HFFc6 (cell line): ENCODE results near the gene STRIP2. TPM values are rescaled to one million over a fixed set of nuclear protein-coding genes. Genes with fewer than 3 reads are reported as not detected.

ENCODE experiments used
- DNase-seq: peaks from one replicate; pipeline ENCODE4 v3.0.0-alpha.2; 2018
- H3K27ac Mint-ChIP-seq: 2 replicates; pipeline ENCODE4 v1.8.0; 2020; ENCODE audit warnings: mild to moderate bottlenecking, mixed read lengths
- H3K27me3 Mint-ChIP-seq: 2 replicates; pipeline ENCODE4 v1.8.0; 2021; ENCODE audit warnings: mild to moderate bottlenecking, moderate library complexity, mixed read lengths; ENCODE audit not compliant: insufficient read depth
- H3K36me3 Mint-ChIP-seq: 2 replicates; pipeline ENCODE4 v1.8.0; 2021; ENCODE audit warnings: low read depth, mixed read lengths
- H3K4me1 Mint-ChIP-seq: 2 replicates; pipeline ENCODE4 v1.8.0; 2020; ENCODE audit warnings: low read depth, mixed read lengths
- H3K4me3 Mint-ChIP-seq: 2 replicates; pipeline ENCODE4 v1.8.0; 2020; ENCODE audit warnings: mild to moderate bottlenecking, moderate library complexity, mixed read lengths
- H3K9me3 Mint-ChIP-seq: 2 replicates; pipeline ENCODE4 v1.8.0; 2020; ENCODE audit warnings: mild to moderate bottlenecking, mixed read lengths
- total RNA-seq, 6 experiments: library from RNA; stranded (reverse); fragmentation: NEBNext Ultra II Directional; extraction: Animal tissue kit (Norgen Biotek cat#: 25700); gene quantifications; 2 replicates in 1 of 6; 3 replicates in 5 of 6; pipeline ENCODE4 v1.2.3, GENCODE V29; 2021
- TF ChIP-seq, protein P1 (sequence below): fragments of 200-600 bp; sonication (generic); IDR thresholded peaks from 2 replicates; pipeline ENCODE4 v1.5.0; 2021; ENCODE audit warnings: antibody characterized with exemption, mild to moderate bottlenecking

Gene STRIP2
- total RNA-seq, 6 experiments from 2014 or later = 1.4 to 3.3 (median 2.2) TPM

DNA sequence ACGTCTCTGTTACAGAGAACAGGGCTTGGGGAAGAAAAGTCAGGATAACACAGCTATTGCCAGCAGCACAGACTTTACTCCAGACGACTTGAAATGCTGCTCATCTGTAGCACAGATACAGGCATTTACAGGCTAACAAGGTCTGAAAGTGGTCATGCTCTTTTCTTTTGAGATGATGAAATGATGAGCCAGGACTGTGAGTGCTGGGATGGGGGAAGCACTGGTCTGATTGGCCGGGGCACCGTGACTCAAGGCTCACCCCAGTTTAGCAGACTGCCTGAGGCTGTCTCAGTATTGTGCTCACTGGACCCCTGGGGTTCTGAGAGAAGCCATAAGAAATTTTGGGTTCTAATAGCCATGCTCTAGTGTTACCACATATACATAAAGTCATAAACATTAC lies 80.5 kb downstream of the STRIP2 start:
- Mint-ChIP-seq H3K27ac (no peak overlapping the region), H3K4me1 (peaks cover 21% of the 10 kb centered on the region), H3K9me3 (no peaks in the 10 kb centered on the region), H3K36me3 (no peaks in the 10 kb centered on the region), H3K27me3 (peaks cover 24% of the 10 kb centered on the region), H3K4me3 (no peak overlapping the region)
- TF ChIP-seq, protein P1, sequence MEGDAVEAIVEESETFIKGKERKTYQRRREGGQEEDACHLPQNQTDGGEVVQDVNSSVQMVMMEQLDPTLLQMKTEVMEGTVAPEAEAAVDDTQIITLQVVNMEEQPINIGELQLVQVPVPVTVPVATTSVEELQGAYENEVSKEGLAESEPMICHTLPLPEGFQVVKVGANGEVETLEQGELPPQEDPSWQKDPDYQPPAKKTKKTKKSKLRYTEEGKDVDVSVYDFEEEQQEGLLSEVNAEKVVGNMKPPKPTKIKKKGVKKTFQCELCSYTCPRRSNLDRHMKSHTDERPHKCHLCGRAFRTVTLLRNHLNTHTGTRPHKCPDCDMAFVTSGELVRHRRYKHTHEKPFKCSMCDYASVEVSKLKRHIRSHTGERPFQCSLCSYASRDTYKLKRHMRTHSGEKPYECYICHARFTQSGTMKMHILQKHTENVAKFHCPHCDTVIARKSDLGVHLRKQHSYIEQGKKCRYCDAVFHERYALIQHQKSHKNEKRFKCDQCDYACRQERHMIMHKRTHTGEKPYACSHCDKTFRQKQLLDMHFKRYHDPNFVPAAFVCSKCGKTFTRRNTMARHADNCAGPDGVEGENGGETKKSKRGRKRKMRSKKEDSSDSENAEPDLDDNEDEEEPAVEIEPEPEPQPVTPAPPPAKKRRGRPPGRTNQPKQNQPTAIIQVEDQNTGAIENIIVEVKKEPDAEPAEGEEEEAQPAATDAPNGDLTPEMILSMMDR = no peak
- DNase-seq = peak; percentile 41

DNA sequence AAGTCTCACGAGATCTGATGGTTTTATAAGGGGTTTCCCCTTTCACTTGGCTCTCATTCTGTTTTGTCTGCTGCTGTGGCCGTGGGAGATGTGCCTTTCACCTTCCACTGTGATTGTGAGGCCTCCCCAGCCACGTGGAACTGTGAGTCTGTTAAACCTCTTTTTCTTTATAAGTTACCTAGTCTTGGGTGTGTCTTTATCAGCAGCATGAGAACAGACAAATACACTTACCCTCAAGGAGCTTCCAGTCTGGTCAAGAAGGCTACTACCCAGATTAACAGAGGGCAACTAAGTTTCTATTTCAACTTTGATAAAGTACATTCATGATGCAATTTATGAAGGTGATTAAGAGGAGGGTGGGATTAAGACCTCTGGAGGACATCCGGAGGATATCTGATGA lies 81.1 kb downstream of the STRIP2 start:
- TF ChIP-seq, protein P1 = no peak
- H3K4me3 Mint-ChIP-seq = no peak overlapping the region

DNA sequence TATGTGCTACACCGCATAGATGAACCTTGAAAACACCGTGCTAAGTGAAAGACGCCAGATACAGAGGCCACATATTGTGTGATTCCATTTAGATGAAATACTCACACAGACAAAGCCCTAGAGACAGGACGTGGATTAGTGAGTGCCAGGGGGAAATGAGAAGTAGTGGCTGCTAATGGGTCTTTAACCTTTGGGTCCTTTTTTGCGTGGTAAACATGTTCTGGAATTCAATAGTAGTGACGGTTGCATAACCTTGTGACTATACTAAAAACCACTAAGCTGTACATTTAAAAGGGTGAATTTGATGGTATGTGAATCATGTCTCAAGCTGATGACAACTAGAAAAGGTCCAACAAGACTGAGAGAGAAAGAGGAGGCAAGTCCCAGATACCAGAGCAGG lies 83.7 kb downstream of the STRIP2 start:
- H3K4me1 Mint-ChIP-seq = peaks cover 21% of the 10 kb centered on the region
- peak; percentile 11 for DNase-seq
- peaks cover 35% of the 10 kb centered on the region for H3K27me3 Mint-ChIP-seq
- H3K9me3 Mint-ChIP-seq = no peaks in the 10 kb centered on the region
- no peak overlapping the region for H3K27ac Mint-ChIP-seq
- no peak overlapping the region for H3K4me3 Mint-ChIP-seq
- TF ChIP-seq, protein P1 = no peak
- no peaks in the 10 kb centered on the region for H3K36me3 Mint-ChIP-seq

More for the DNA sequence above, 81.1 kb downstream of the STRIP2 start:
- no peaks in the 10 kb centered on the region for H3K36me3 Mint-ChIP-seq
- H3K27ac Mint-ChIP-seq = no peak overlapping the region
- DNase-seq = no peak
- no peaks in the 10 kb centered on the region for H3K9me3 Mint-ChIP-seq
- H3K4me1 Mint-ChIP-seq = peaks cover 21% of the 10 kb centered on the region
- H3K27me3 Mint-ChIP-seq = peaks cover 28% of the 10 kb centered on the region

DNA sequence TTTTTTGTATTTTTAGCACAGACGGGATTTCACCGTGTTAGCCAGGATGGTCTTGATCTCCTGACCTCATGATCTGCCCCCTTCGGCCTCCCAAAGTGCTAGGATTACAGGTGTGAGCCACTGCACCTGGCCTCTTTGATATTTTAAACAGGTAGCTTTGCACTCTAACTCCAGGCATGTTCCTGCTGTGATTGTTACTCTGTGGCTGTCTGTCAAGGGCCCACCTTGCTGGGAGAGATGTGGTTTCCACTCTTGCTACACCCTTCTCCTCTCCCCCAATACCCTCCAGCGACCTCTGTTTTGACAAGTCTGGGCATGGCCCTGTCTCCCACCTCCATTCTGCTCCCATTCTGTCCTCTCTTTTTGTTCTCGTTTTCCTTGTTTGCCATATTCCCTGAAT lies 85.2 kb downstream of the STRIP2 start:
- Mint-ChIP-seq H3K27ac (no peak overlapping the region), H3K9me3 (no peaks in the 10 kb centered on the region), H3K4me3 (no peak overlapping the region), H3K36me3 (no peaks in the 10 kb centered on the region), H3K27me3 (peaks cover 36% of the 10 kb centered on the region), H3K4me1 (peaks cover 22% of the 10 kb centered on the region)
- DNase-seq = no peak
- TF ChIP-seq, protein P1 = no peak

DNA sequence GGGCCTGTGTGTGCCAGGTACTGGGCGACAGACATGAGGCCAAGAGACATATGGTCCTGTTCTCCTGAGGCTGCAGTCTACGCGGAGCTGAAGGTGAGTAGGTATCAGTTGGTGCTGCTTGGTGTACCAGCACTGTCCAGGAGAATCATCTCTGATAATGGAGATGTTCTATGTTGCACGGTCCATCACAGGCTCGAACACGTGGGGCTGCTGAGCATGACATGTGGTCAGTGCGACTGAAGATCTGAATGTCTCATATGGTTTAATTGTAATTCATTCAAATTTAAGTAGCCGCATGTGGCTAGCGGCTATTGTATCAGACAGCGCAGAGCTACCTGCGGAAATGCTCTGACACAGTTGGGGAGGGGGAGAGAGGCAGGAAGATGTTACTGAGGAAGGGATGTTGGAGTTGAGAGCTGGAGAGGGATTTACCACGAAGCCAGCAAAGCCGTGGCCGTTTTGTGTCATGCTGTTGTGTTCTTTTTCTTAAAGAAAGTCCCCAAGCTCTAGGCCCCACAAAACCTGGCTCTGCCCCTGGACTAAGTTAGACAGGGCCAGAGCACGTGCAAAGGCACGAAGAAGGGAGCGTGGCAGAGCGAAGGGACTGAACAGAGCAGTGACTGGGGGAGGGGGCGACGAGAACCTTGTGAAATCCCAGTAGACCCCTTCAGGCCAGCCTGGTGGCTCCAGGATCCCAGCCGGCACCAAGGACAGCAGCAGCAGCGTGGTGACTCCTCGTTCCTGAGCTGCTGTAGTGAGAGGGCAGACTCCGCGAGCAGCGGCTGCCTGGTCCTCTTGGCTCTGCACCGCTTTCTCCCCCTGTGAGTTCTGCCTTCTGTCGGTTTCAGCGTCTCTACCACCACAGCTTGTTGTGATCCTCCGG lies 88.1 kb downstream of the STRIP2 start:
- Mint-ChIP-seq H3K9me3 (no peaks in the 10 kb centered on the region), H3K27me3 (peaks cover 32% of the 10 kb centered on the region), H3K27ac (no peak overlapping the region), H3K4me1 (peaks cover 22% of the 10 kb centered on the region), H3K4me3 (no peak overlapping the region), H3K36me3 (no peaks in the 10 kb centered on the region; the same call in 1 of the 2 replicates)
- DNase-seq = no peak
- TF ChIP-seq, protein P1 = no peak
